Endothelial cell of umbilical vein (primary cell): Measurements from ENCODE around the gene C1orf115. TPM values are rescaled to one million over a fixed set of nuclear protein-coding genes. Genes with fewer than 3 reads are reported as not detected.

ENCODE experiments used
- BruUV-seq: library from RNA; stranded (reverse); fragments of 400-500 nt; replicated peaks from 2 replicates; lab custom pipeline; 2021; lab: Mats Ljungman, UMichigan
- CTCF ChIA-PET: fragments of 300-600, 350-600 bp; sonication (Branson Sonifier 250); formaldehyde crosslinking; loops from one replicate; lab custom pipeline; 2021; ENCODE audit warnings: antibody characterized with exemption, inconsistent platforms; lab: Charles Lee
- POLR2A ChIA-PET: fragments of 300-600, 350-600 bp; sonication (Branson Sonifier 250); formaldehyde crosslinking; loops from one replicate; lab custom pipeline; 2021; ENCODE audit warnings: antibody characterized with exemption, inconsistent platforms; lab: Charles Lee
- DNase-seq: peaks from one replicate; pipeline ENCODE4 v3.0.0-alpha.2; 2011; ENCODE audit warnings: low read depth, low spot score
- FAIRE-seq: peaks from 2 replicates; lab custom pipeline; 2011; peaks lifted over from hg19 to GRCh38; lab: Jason Lieb, UNC
- H2AFZ ChIP-seq: 2 replicates; pipeline ENCODE4 v1.6.0; 2012; ENCODE audit warnings: low read depth, low read length, control low read depth, inconsistent platforms
- H3K27ac ChIP-seq: 2 replicates; pipeline ENCODE4 v1.5.1; 2011; ENCODE audit warnings: low read depth, mild to moderate bottlenecking, control low read depth, low read length, moderate library complexity; ENCODE audit not compliant: insufficient read depth
- H3K27me3 ChIP-seq, 2 experiments: 2 replicates each; pipeline versions ENCODE4 v1.6.0 to v1.6.1; 2011; ENCODE audit warnings: low read length in 2 of 2, mixed read lengths in 1 of 2; ENCODE audit not compliant: control insufficient read depth in 2 of 2, insufficient read depth in 2 of 2
- H3K36me3 ChIP-seq, 2 experiments: 2 replicates in 1 of 2; 3 replicates in 1 of 2; pipeline ENCODE4 v1.5.1; 2011; ENCODE audit warnings: low read length in 2 of 2, mild to moderate bottlenecking in 1 of 2, moderate library complexity in 1 of 2; ENCODE audit not compliant: control insufficient read depth in 2 of 2, insufficient read depth in 2 of 2; ENCODE audit errors: extremely low read depth in 1 of 2
- H3K4me1 ChIP-seq: 3 replicates; pipeline ENCODE4 v1.5.1; 2011; ENCODE audit warnings: mild to moderate bottlenecking, low read length; ENCODE audit not compliant: control insufficient read depth, insufficient read depth; ENCODE audit errors: extremely low read depth
- H3K4me2 ChIP-seq: 2 replicates; pipeline ENCODE4 v1.6.1; 2011; ENCODE audit warnings: low read length, control low read depth, mixed read lengths; ENCODE audit not compliant: insufficient read depth
- H3K4me3 ChIP-seq, 3 experiments: fragments of 200-600 bp in 1 of 3; sonication (generic), shearing (Covaris generic) in 1 of 3; replicated peaks in 1 of 3; 2 replicates each; pipeline ENCODE4 v1.5.1; 2011 to 2016; ENCODE audit warnings: control low read depth in 3 of 3, low read length in 3 of 3, mild to moderate bottlenecking in 2 of 3, inconsistent platforms in 1 of 3, low read depth in 1 of 3, moderate library complexity in 1 of 3; ENCODE audit not compliant: insufficient read depth in 1 of 3
- H3K79me2 ChIP-seq: 2 replicates; pipeline ENCODE4 v1.6.0; 2012; ENCODE audit warnings: low read length, inconsistent platforms; ENCODE audit not compliant: control insufficient read depth, insufficient read depth
- H3K9ac ChIP-seq: replicated peaks from 2 replicates; pipeline ENCODE3; 2011; ENCODE audit warnings: low read length, control low read depth; ENCODE audit not compliant: insufficient read depth; ENCODE audit errors: extremely low read depth
- H3K9me1 ChIP-seq: replicated peaks from 3 replicates; pipeline ENCODE4 v1.6.0; 2011; ENCODE audit warnings: mild to moderate bottlenecking, low read length; ENCODE audit not compliant: control insufficient read depth, insufficient read depth; ENCODE audit errors: extremely low read depth
- H3K9me3 ChIP-seq: replicated peaks from 2 replicates; pipeline ENCODE4 v1.5.1; 2012; ENCODE audit warnings: low read length, inconsistent platforms; ENCODE audit not compliant: control insufficient read depth, insufficient read depth
- H4K20me1 ChIP-seq: replicated peaks from 2 replicates; pipeline ENCODE3; 2011; ENCODE audit warnings: mild to moderate bottlenecking, low read length; ENCODE audit not compliant: control insufficient read depth, insufficient read depth; ENCODE audit errors: extremely low read depth
- CTCF ChIP-seq, 2 donors: IDR thresholded peaks; 1 replicate in 1 of 2; 2 replicates in 1 of 2; pipeline ENCODE4 v1.5.1; 2011; ENCODE audit warnings: low read length in 2 of 2, mild to moderate bottlenecking in 2 of 2, moderate library complexity in 2 of 2, control low read depth in 1 of 2, inconsistent platforms in 1 of 2, low read depth in 1 of 2; ENCODE audit not compliant: insufficient read depth in 1 of 2; ENCODE audit errors: extremely low read depth in 1 of 2
- EZH2 ChIP-seq: IDR thresholded peaks from 2 replicates; pipeline ENCODE4 v1.6.1; 2012; ENCODE audit warnings: borderline replicate concordance, low read depth, mild to moderate bottlenecking, moderate library complexity, low read length, inconsistent platforms; ENCODE audit not compliant: severe bottlenecking
- FOS ChIP-seq: IDR thresholded peaks from 2 replicates; pipeline ENCODE4 v1.6.1; 2011; ENCODE audit warnings: mild to moderate bottlenecking, low read length, moderate library complexity, borderline replicate concordance; ENCODE audit not compliant: insufficient read depth
- GATA2 ChIP-seq: IDR thresholded peaks from 2 replicates; pipeline ENCODE4 v1.7.0; 2011; ENCODE audit warnings: low read depth, mild to moderate bottlenecking, moderate library complexity, mixed read lengths, low read length; ENCODE audit not compliant: insufficient read length, insufficient read depth
- MAX ChIP-seq: IDR thresholded peaks from 2 replicates; pipeline ENCODE4 v1.6.1; 2011; ENCODE audit not compliant: insufficient read depth, insufficient read length
- POLR2AphosphoS5 ChIP-seq: IDR thresholded peaks from 2 replicates; pipeline ENCODE4 v1.6.1; 2012; ENCODE audit warnings: low read depth, mild to moderate bottlenecking, control low read depth, low read length, moderate library complexity; ENCODE audit not compliant: insufficient read depth
- dilution Hi-C: fragments of 300-500 bp; cut with MboI; formaldehyde crosslinking; loops from one replicate; pipeline ENCODE4 v1.15.0; 2019; ENCODE audit warnings: low sequenced_read_pairs; ENCODE audit not compliant: extremely low pct_ligation_motif_present
- intact Hi-C: fragments of 100-400 bp; cut with micrococcal nuclease; formaldehyde crosslinking; loops from one replicate; pipeline ENCODE4 v1.10.0; 2022
- polyA plus RNA-seq, 4 experiments: library from polyadenylated mRNA; depleted of rRNA in 3 of 4; stranded (reverse) in 3 of 4; unstranded in 1 of 4; fragments of >200 nt; gene quantifications; 2 replicates each; pipeline versions ENCODE4 v1.2.1 to v1.2.3, GENCODE V29; 2011 to 2012; ENCODE audit warnings: missing spikeins in 1 of 4
- total RNA-seq: library from RNA; stranded (reverse); gene quantifications from 2 replicates; pipeline ENCODE4 v1.2.3, GENCODE V29; 2021

Gene C1orf115
- total and polyA plus RNA-seq, 2 donors (not counting 3 experiments of a cell fraction or from before 2014, with no cell fraction given), result 11.1 to 16.4 TPM

GRCh38 chr1:220699044-220699443 is 8.9 kb downstream of the C1orf115 start:
- no peak overlapping the region for H3K4me2 ChIP-seq
- H3K27ac ChIP-seq, result no peak overlapping the region
- no peaks in the 10 kb centered on the region for H4K20me1 ChIP-seq
- POLR2A ChIA-PET, result no interaction called here
- H3K4me1 ChIP-seq, result no peaks in the 10 kb centered on the region
- no peak overlapping the region for H2AFZ ChIP-seq
- no peaks in the 10 kb centered on the region for H3K9me3 ChIP-seq
- peaks cover 0 to 10% of the 10 kb centered on the region in 2 experiments for H3K36me3 ChIP-seq
- no peak for TF ChIP-seq FOS
- dilution Hi-C loops (no loop called here), intact Hi-C loops (no loop called here)
- no peaks in the 10 kb centered on the region for H3K79me2 ChIP-seq
- CTCF ChIA-PET, result interaction anchor here (0.7 to 3.6 kb wide), 5 partner anchors 8 to 77 kb away, joined by 3 to 17 read pairs (median 8); partner anchors contain the start of gene C1orf115
- no peak for DNase-seq
- no peaks in the 10 kb centered on the region for H3K27me3 ChIP-seq
- no TSS peak for BruUV-seq
- FAIRE-seq, result no peak
- no peak overlapping the region for H3K9ac ChIP-seq
- H3K9me1 ChIP-seq, result no peaks in the 10 kb centered on the region
- H3K4me3 ChIP-seq, result no peak overlapping the region

- Histone ChIP-seq H3K36me3 (peaks cover 0 to 10% of the 10 kb centered on the region in 2 experiments), H3K4me2 (no peak overlapping the region), H3K9me1 (no peaks in the 10 kb centered on the region), H3K27me3 (no peaks in the 10 kb centered on the region), H3K4me1 (no peaks in the 10 kb centered on the region), H3K9ac (no peak overlapping the region), H4K20me1 (no peaks in the 10 kb centered on the region), H3K79me2 (no peaks in the 10 kb centered on the region), H3K9me3 (no peaks in the 10 kb centered on the region), H2AFZ (no peak overlapping the region), H3K4me3 (no peak overlapping the region), H3K27ac (no peak overlapping the region)
- FAIRE-seq (no peak), DNase-seq (peak; percentile 38)
- CTCF ChIA-PET, result interaction anchor here (1.1 to 3.6 kb wide), 3 partner anchors 33 to 76 kb away, joined by 3 to 17 read pairs (median 17); no protein-coding TSS in a partner anchor
- intact Hi-C loops, result no loop called here
- POLR2A ChIA-PET, result no interaction called here
- no peak for TF ChIP-seq GATA2
- no peak for TF ChIP-seq FOS
- no peak for TF ChIP-seq MAX
- TF ChIP-seq CTCF (IDR thresholded peaks at IDR 0.05; ENCODE audit: extremely low read depth in 1 of 2, insufficient read depth in 1 of 2, low read depth in 1 of 2, low read length in 2 of 2), result no peak
- no peak for TF ChIP-seq EZH2
- TF ChIP-seq POLR2AphosphoS5, result no peak
- no TSS peak for BruUV-seq
- dilution Hi-C loops, result no loop called here
Observed at GRCh38 chr1:220700556-220701179, 10.5 kb downstream of the C1orf115 start.
